H9 (cell line): ENCODE results near the gene GPR87. TPM values are rescaled to one million over a fixed set of nuclear protein-coding genes. Genes with fewer than 3 reads are reported as not detected.

Experiments used
- DNase-seq: peaks from one replicate; pipeline ENCODE4 v3.0.0-alpha.2; 2017
- H2AFZ ChIP-seq: one replicate; pipeline ENCODE4 v1.6.1; 2013; ENCODE audit warnings: mild to moderate bottlenecking, low read length, control low read depth, moderate library complexity
- H2AK5ac ChIP-seq: 2 replicates; pipeline ENCODE4 v1.6.1; 2013; ENCODE audit warnings: low read length, control low read depth, mixed read lengths; ENCODE audit not compliant: insufficient read length
- H2BK120ac ChIP-seq: one replicate; pipeline ENCODE4 v1.6.1; 2013; ENCODE audit warnings: low read depth, mild to moderate bottlenecking, low read length, control low read depth, inconsistent platforms; ENCODE audit not compliant: poor library complexity, severe bottlenecking
- H2BK12ac ChIP-seq: 2 replicates; pipeline ENCODE4 v1.6.1; 2013; ENCODE audit warnings: low read length, control low read depth, mixed read lengths, low read depth; ENCODE audit not compliant: insufficient read length
- H2BK15ac ChIP-seq: 2 replicates; pipeline ENCODE4 v1.6.1; 2013; ENCODE audit warnings: low read depth, low read length, control low read depth
- H2BK20ac ChIP-seq: one replicate; pipeline ENCODE4 v1.6.1; 2013; ENCODE audit warnings: low read depth, mild to moderate bottlenecking, low read length, control low read depth, inconsistent platforms; ENCODE audit not compliant: poor library complexity, severe bottlenecking
- H2BK5ac ChIP-seq: 2 replicates; pipeline ENCODE4 v1.6.1; 2013; ENCODE audit warnings: low read length, control low read depth, mixed read lengths; ENCODE audit not compliant: insufficient read length
- H3K14ac ChIP-seq: 2 replicates; pipeline ENCODE4 v1.6.1; 2013; ENCODE audit warnings: low read length, control low read depth; ENCODE audit not compliant: insufficient read depth
- H3K18ac ChIP-seq: 2 replicates; pipeline ENCODE4 v1.6.1; 2013; ENCODE audit warnings: low read depth, mild to moderate bottlenecking, mixed read lengths, low read length, control low read depth; ENCODE audit not compliant: insufficient read length
- H3K23ac ChIP-seq: 2 replicates; pipeline ENCODE4 v1.6.1; 2013; ENCODE audit warnings: low read length, control low read depth, mixed read lengths, low read depth; ENCODE audit not compliant: insufficient read length
- H3K23me2 ChIP-seq: 2 replicates; pipeline ENCODE4 v1.6.1; 2013; ENCODE audit warnings: low read depth, mild to moderate bottlenecking, mixed read lengths, low read length, control low read depth; ENCODE audit not compliant: insufficient read length, poor library complexity, severe bottlenecking
- H3K27ac ChIP-seq: 2 replicates; pipeline ENCODE4 v1.5.1; 2013; ENCODE audit warnings: low read length, control low read depth, mixed read lengths, low read depth; ENCODE audit not compliant: insufficient read length
- H3K27me3 ChIP-seq: 2 replicates; pipeline ENCODE4 v1.6.1; 2013; ENCODE audit warnings: low read length, control low read depth, inconsistent platforms; ENCODE audit not compliant: insufficient read depth
- H3K4ac ChIP-seq: 2 replicates; pipeline ENCODE4 v1.6.1; 2013; ENCODE audit warnings: low read depth, mild to moderate bottlenecking, control low read depth, inconsistent platforms, low read length, moderate library complexity
- H3K4me1 ChIP-seq: 2 replicates; pipeline ENCODE4 v1.6.1; 2013; ENCODE audit warnings: low read length, control low read depth, inconsistent platforms; ENCODE audit not compliant: insufficient read depth
- H3K4me2 ChIP-seq: 2 replicates; pipeline ENCODE4 v1.6.1; 2013; ENCODE audit warnings: low read length, control low read depth, mixed read lengths; ENCODE audit not compliant: insufficient read length, insufficient read depth
- H3K56ac ChIP-seq: 2 replicates; pipeline ENCODE4 v1.6.1; 2013; ENCODE audit warnings: low read depth, mild to moderate bottlenecking, mixed read lengths, low read length, control low read depth; ENCODE audit not compliant: insufficient read length
- H3K79me1 ChIP-seq: 2 replicates; pipeline ENCODE4 v1.6.1; 2013; ENCODE audit warnings: low read depth, mild to moderate bottlenecking, moderate library complexity, low read length, control low read depth, inconsistent platforms; ENCODE audit not compliant: insufficient read depth, poor library complexity, severe bottlenecking
- H3K79me2 ChIP-seq: 2 replicates; pipeline ENCODE4 v1.6.1; 2013; ENCODE audit warnings: low read length, control low read depth, inconsistent platforms; ENCODE audit not compliant: insufficient read depth
- H3K9ac ChIP-seq: 2 replicates; pipeline ENCODE4 v1.6.1; 2013; ENCODE audit warnings: low read length, control low read depth, mixed read lengths; ENCODE audit not compliant: insufficient read length; ENCODE audit errors: extremely low read depth
- H3K9me3 ChIP-seq: one replicate; pipeline ENCODE4 v1.6.1; 2013; ENCODE audit warnings: low read depth, low read length, inconsistent platforms; ENCODE audit not compliant: control insufficient read depth
- H3T11ph ChIP-seq: one replicate; pipeline ENCODE4 v1.6.1; 2013; ENCODE audit warnings: mild to moderate bottlenecking, low read length, control low read depth, inconsistent platforms
- H4K20me1 ChIP-seq: one replicate; pipeline ENCODE4 v1.6.1; 2013; ENCODE audit not compliant: control insufficient read depth, insufficient read length, insufficient read depth
- H4K5ac ChIP-seq: 2 replicates; pipeline ENCODE4 v1.6.1; 2013; ENCODE audit warnings: low read depth, mild to moderate bottlenecking, mixed read lengths, low read length, control low read depth; ENCODE audit not compliant: insufficient read length
- H4K8ac ChIP-seq: replicated peaks from 2 replicates; pipeline ENCODE4 v1.6.1; 2013; ENCODE audit warnings: low read length, control low read depth, mixed read lengths, low read depth; ENCODE audit not compliant: insufficient read length
- H4K91ac ChIP-seq: 2 replicates; pipeline ENCODE4 v1.6.1; 2013; ENCODE audit warnings: low read depth, mild to moderate bottlenecking, moderate library complexity, mixed read lengths, low read length, control low read depth; ENCODE audit not compliant: insufficient read length
- H3K27ac Mint-ChIP-seq, 3 experiments: 2 replicates in 2 of 3; 3 replicates in 1 of 3; pipeline ENCODE4 v1.8.0; 2020 to 2021; ENCODE audit warnings: mixed read lengths in 3 of 3, mild to moderate bottlenecking in 1 of 3, moderate library complexity in 1 of 3
- H3K27me3 Mint-ChIP-seq: 2 replicates; pipeline ENCODE4 v1.8.0; 2021; ENCODE audit warnings: low read depth, mild to moderate bottlenecking, moderate library complexity, mixed read lengths
- H3K36me3 Mint-ChIP-seq, 3 experiments: 2 replicates in 2 of 3; 3 replicates in 1 of 3; pipeline ENCODE4 v1.8.0; 2020 to 2021; ENCODE audit warnings: low read depth in 3 of 3, mixed read lengths in 3 of 3; ENCODE audit not compliant: insufficient read depth in 1 of 3
- H3K4me1 Mint-ChIP-seq, 2 experiments: 2 replicates each; pipeline ENCODE4 v1.8.0; 2020; ENCODE audit warnings: mixed read lengths in 2 of 2
- H3K4me3 Mint-ChIP-seq, 2 experiments: 2 replicates in 1 of 2; 3 replicates in 1 of 2; pipeline ENCODE4 v1.8.0; 2020 to 2021; ENCODE audit warnings: mild to moderate bottlenecking in 2 of 2, mixed read lengths in 2 of 2, moderate library complexity in 1 of 2
- H3K9me3 Mint-ChIP-seq, 2 experiments: 2 replicates in 1 of 2; 3 replicates in 1 of 2; pipeline ENCODE4 v1.8.0; 2020; ENCODE audit warnings: mild to moderate bottlenecking in 2 of 2, mixed read lengths in 2 of 2, moderate library complexity in 1 of 2
- total RNA-seq: library from RNA; stranded (reverse); gene quantifications from 2 replicates; pipeline ENCODE4 v1.2.1, GENCODE V29; 2021
- TF ChIP-seq, protein P1 (sequence below): fragments of 200-600 bp; sonication (generic); conservative IDR thresholded peaks from 3 replicates; pipeline ENCODE4 v1.8.0; 2021; ENCODE audit warnings: antibody characterized with exemption, mild to moderate bottlenecking

Gene GPR87
- total RNA-seq, 1 experiment from 2014 or later: 0.33 TPM

DNA sequence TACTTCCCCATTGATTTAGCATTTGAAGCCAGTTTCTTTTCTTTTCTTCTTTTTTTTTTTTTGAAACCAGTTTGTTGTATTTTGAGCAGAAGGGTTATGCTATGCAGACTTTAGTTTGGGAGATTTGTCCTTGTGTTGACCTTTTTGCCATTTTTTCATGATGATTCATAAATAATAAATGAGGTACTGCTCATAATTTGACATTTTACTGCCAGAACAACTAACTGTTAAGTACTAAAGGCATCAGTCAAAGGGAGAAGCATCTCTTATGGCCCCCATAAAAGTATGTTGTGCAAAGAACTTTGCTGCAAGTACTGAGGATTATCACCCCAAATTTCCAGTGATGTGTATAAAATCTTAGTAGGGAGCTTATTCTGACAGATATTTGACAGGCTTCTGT, 1.7 kb upstream of the GPR87 start:
- no peak overlapping the region for H3K9ac ChIP-seq
- H2BK20ac ChIP-seq: no peak overlapping the region
- Mint-ChIP-seq H3K9me3 (no peaks in the 10 kb centered on the region), H3K36me3 (no peaks in the 10 kb centered on the region; a peak in 1 of 7 replicates), H3K4me1 (peaks cover 33 to 37% of the 10 kb centered on the region in 2 experiments), H3K27me3 (no peaks in the 10 kb centered on the region), H3K4me3 (no peak overlapping the region), H3K27ac (peak overlapping the region in 2 of 3 experiments; percentile 74 to 94; a peak in 3 of 7 replicates)
- H3K23me2 ChIP-seq: no peaks in the 10 kb centered on the region
- no peak overlapping the region for H4K91ac ChIP-seq
- no peaks in the 10 kb centered on the region for H4K20me1 ChIP-seq
- no peaks in the 10 kb centered on the region for H3K79me2 ChIP-seq
- no peak overlapping the region for H3K18ac ChIP-seq
- H3K9me3 ChIP-seq: no peaks in the 10 kb centered on the region
- no peak overlapping the region for H3K27ac ChIP-seq
- no peak overlapping the region for H4K8ac ChIP-seq
- H4K5ac ChIP-seq: no peak overlapping the region
- H2BK15ac ChIP-seq: no peak overlapping the region
- H2BK120ac ChIP-seq: no peak overlapping the region
- no peak overlapping the region for H2BK12ac ChIP-seq
- H2AFZ ChIP-seq: no peak overlapping the region
- H3K4ac ChIP-seq: no peak overlapping the region
- H3K14ac ChIP-seq: no peak overlapping the region
- H3K27me3 ChIP-seq: no peaks in the 10 kb centered on the region
- no peak overlapping the region for H3K4me2 ChIP-seq
- no peak overlapping the region for H3K23ac ChIP-seq
- H3T11ph ChIP-seq: no peak overlapping the region
- no peak overlapping the region for H3K56ac ChIP-seq
- H2AK5ac ChIP-seq: no peak overlapping the region
- no peaks in the 10 kb centered on the region for H3K79me1 ChIP-seq
- TF ChIP-seq, protein P1, sequence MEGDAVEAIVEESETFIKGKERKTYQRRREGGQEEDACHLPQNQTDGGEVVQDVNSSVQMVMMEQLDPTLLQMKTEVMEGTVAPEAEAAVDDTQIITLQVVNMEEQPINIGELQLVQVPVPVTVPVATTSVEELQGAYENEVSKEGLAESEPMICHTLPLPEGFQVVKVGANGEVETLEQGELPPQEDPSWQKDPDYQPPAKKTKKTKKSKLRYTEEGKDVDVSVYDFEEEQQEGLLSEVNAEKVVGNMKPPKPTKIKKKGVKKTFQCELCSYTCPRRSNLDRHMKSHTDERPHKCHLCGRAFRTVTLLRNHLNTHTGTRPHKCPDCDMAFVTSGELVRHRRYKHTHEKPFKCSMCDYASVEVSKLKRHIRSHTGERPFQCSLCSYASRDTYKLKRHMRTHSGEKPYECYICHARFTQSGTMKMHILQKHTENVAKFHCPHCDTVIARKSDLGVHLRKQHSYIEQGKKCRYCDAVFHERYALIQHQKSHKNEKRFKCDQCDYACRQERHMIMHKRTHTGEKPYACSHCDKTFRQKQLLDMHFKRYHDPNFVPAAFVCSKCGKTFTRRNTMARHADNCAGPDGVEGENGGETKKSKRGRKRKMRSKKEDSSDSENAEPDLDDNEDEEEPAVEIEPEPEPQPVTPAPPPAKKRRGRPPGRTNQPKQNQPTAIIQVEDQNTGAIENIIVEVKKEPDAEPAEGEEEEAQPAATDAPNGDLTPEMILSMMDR: no peak
- no peak for DNase-seq
- no peaks in the 10 kb centered on the region; the same call in 1 of the 2 replicates for H3K4me1 ChIP-seq
- no peak overlapping the region for H2BK5ac ChIP-seq
